ENCODE data around the gene PTPRN2. TPM values are rescaled to one million over a fixed set of nuclear protein-coding genes. Genes with fewer than 3 reads are reported as not detected.
A peak's percentile ranks its signal among the peaks of the same experiment; 100 is the strongest.

The PTPRN2 gene
- total and polyA plus RNA-seq, 2 donors from 2014 or later: 4.8 to 6.2 TPM

- Histone ChIP-seq H3K9ac (ENCODE audit: low read length in 3 of 3) (no peak overlapping the region), H3K4me3 (ENCODE audit: low read length in 3 of 3) (no peak overlapping the region), H3K36me3 (ENCODE audit: control insufficient read depth in 2 of 3, insufficient read depth in 3 of 3, low read length in 3 of 3) (no peaks in the 10 kb centered on the region), H3K27ac (ENCODE audit: low read depth in 2 of 2, low read length in 2 of 2) (no peak overlapping the region), H3K9me3 (ENCODE audit: control insufficient read depth in 2 of 3, insufficient read depth in 1 of 3, low read length in 3 of 3) (peaks cover 0 to 27% (median 6%) of the 10 kb centered on the region in 3 donors), H3K4me1 (ENCODE audit: control insufficient read depth in 2 of 3, insufficient read depth in 2 of 3, low read depth in 1 of 3, low read length in 3 of 3) (no peaks in the 10 kb centered on the region), H3K27me3 (ENCODE audit: control insufficient read depth, insufficient read depth, low read length) (no peaks in the 10 kb centered on the region)
- DNase-seq: peak in 1 of 5 donors; percentile 4
- FAIRE-seq: no peak
- no peak for TF ChIP-seq CTCF (IDR thresholded peaks at IDR 0.05; ENCODE audit: borderline replicate concordance, extremely low read depth, insufficient read depth)
- intact Hi-C loops (cut with DNase I): no loop called here
Observed at GRCh38 chr7:158284617-158285382, 302.8 kb downstream of the PTPRN2 start.

- Histone ChIP-seq H3K9me3 (ENCODE audit: control insufficient read depth in 2 of 3, insufficient read depth in 1 of 3, low read length in 3 of 3) (peaks cover 0 to 22% (median 6%) of the 10 kb centered on the region in 3 donors), H3K27me3 (ENCODE audit: control insufficient read depth, insufficient read depth, low read length) (no peaks in the 10 kb centered on the region), H3K4me3 (ENCODE audit: low read length in 3 of 3) (no peak overlapping the region), H3K27ac (ENCODE audit: low read depth in 2 of 2, low read length in 2 of 2) (no peak overlapping the region), H3K9ac (ENCODE audit: low read length in 3 of 3) (no peak overlapping the region), H3K4me1 (ENCODE audit: control insufficient read depth in 2 of 3, insufficient read depth in 2 of 3, low read depth in 1 of 3, low read length in 3 of 3) (no peaks in the 10 kb centered on the region), H3K36me3 (ENCODE audit: control insufficient read depth in 2 of 3, insufficient read depth in 3 of 3, low read length in 3 of 3) (no peaks in the 10 kb centered on the region)
- no peak for TF ChIP-seq CTCF (IDR thresholded peaks at IDR 0.05; ENCODE audit: borderline replicate concordance, extremely low read depth, insufficient read depth)
- intact Hi-C loops (cut with DNase I): no loop called here
- FAIRE-seq: no peak
- DNase-seq: peak in 1 of 5 donors; percentile 3
Observed at GRCh38 chr7:158284121-158284520, 303.5 kb downstream of the PTPRN2 start.

GRCh38 chr7:158283016-158283974 lies 304.3 kb downstream of the PTPRN2 start:
- H3K9ac ChIP-seq (ENCODE audit: low read length in 3 of 3): no peak overlapping the region
- H3K4me1 ChIP-seq (ENCODE audit: control insufficient read depth in 2 of 3, insufficient read depth in 2 of 3, low read depth in 1 of 3, low read length in 3 of 3): no peaks in the 10 kb centered on the region
- H3K4me3 ChIP-seq (ENCODE audit: low read length in 3 of 3): no peak overlapping the region
- H3K36me3 ChIP-seq (ENCODE audit: control insufficient read depth in 2 of 3, insufficient read depth in 3 of 3, low read length in 3 of 3): no peaks in the 10 kb centered on the region
- H3K9me3 ChIP-seq (ENCODE audit: control insufficient read depth in 2 of 3, insufficient read depth in 1 of 3, low read length in 3 of 3): peaks cover 0 to 14% (median 6%) of the 10 kb centered on the region in 3 donors
- DNase-seq (no peak), FAIRE-seq (no peak)
- H3K27me3 ChIP-seq (ENCODE audit: control insufficient read depth, insufficient read depth, low read length): no peaks in the 10 kb centered on the region
- intact Hi-C loops (cut with DNase I): no loop called here
- TF ChIP-seq CTCF (IDR thresholded peaks at IDR 0.05; ENCODE audit: borderline replicate concordance, extremely low read depth, insufficient read depth): no peak
- no peak overlapping the region for H3K27ac ChIP-seq (ENCODE audit: low read depth in 2 of 2, low read length in 2 of 2)

Data from kidney (tissue), 14 donors.